Cardiac fibroblast (primary cell): Measurements from ENCODE around the gene DDX6.
"Not testable (repeated sequence)": the region's sequence is repeated elsewhere in the genome, so short reads cannot be mapped to it uniquely, and the experiment has no call there.

Experiments
- DNase-seq, 2 donors: peaks; one replicate each; pipeline versions ENCODE4 v3.0.0 to v3.0.0-alpha.2; 2010; ENCODE audit warnings: low read depth in 2 of 2
- H3K4me3 ChIP-seq, 2 donors: replicated peaks in 1 of 2; 1 replicate in 1 of 2; 2 replicates in 1 of 2; pipeline ENCODE4 v1.5.1; 2011; ENCODE audit warnings: low read depth in 2 of 2, low read length in 2 of 2, mild to moderate bottlenecking in 2 of 2, moderate library complexity in 1 of 2
- TF ChIP-seq, protein P1 (sequence below): IDR thresholded peaks from one replicate; pipeline ENCODE4 v1.5.1; 2011; ENCODE audit warnings: low read depth, mild to moderate bottlenecking, low read length, inconsistent platforms

DDX6 gene

DNA sequence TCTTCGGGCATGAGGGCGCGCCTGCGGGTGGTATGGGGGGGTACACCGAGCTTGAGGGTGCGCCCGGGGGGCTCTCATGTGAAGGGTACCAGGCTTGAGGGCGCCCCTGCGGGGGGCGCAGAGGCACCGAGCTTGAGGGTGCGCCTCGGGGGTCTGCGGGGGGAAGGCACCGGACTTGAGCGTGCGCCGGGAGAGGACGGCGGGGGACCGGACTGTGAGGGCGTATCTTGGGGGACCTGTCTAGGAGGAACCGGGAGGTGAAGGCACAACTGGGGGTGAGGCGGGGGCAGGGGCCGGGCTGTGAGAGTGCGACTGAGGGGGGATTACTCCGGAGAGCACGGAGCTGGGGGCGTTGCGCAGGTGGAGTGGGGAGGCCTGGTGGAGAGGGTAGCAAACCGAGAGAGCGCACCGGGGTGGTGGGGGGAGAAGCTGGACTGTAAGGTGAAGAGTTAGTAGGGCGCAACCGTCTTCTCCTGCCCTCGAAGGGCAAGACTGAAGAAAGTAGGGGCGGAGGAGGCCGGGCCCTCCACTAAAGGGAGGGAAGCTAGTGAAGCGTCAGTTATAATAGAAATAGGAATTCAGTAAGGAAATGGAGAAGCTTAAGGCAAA is 1.1 kb upstream of the DDX6 start:
- peak; percentile 11 to 23 for DNase-seq
- peak overlapping the region; percentile 75 to 86 for H3K4me3 ChIP-seq
- TF ChIP-seq, protein P1, sequence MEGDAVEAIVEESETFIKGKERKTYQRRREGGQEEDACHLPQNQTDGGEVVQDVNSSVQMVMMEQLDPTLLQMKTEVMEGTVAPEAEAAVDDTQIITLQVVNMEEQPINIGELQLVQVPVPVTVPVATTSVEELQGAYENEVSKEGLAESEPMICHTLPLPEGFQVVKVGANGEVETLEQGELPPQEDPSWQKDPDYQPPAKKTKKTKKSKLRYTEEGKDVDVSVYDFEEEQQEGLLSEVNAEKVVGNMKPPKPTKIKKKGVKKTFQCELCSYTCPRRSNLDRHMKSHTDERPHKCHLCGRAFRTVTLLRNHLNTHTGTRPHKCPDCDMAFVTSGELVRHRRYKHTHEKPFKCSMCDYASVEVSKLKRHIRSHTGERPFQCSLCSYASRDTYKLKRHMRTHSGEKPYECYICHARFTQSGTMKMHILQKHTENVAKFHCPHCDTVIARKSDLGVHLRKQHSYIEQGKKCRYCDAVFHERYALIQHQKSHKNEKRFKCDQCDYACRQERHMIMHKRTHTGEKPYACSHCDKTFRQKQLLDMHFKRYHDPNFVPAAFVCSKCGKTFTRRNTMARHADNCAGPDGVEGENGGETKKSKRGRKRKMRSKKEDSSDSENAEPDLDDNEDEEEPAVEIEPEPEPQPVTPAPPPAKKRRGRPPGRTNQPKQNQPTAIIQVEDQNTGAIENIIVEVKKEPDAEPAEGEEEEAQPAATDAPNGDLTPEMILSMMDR, result no peak

DNA sequence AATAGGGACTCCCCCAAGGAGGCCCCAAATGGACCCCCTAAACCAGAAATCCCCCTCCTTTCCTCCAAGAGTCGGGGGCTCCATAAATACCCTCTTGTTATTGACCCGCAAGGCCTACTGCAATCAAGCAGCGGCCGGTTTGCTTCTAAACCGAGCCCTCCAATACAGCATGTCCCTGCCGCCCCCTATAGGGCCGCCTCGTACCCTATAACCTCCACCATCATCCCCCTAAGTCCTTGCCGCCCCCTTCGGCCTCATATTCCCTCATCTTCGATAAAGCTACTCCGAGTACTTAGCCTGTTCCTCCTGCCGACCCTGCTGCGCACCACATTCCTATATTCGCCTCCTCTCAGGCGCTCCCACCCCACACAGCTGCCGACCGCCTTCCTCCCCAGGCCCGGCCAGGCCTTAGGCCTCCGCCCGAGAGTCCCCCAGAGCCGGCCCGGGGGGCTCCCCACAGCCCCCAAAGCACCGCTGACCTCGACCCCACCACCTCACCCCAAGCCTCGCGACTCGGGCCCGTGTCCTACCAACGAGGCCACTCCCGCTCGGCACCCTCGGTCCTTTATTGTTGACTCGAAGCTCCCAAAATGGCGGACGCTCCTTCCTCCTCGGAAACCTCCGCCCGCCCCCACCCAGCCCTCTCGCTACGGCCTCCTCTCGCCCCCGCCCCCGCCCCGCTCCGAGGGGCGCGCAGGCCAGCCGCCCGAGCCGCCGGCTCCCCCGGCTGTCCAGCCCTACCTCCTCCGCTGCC is 430 bp downstream of the DDX6 start:
- TF ChIP-seq, protein P1, result peak; percentile 53
- DNase-seq, result peak; percentile 66 to 69
- peak overlapping the region; percentile 75 to 86 for H3K4me3 ChIP-seq

- TF ChIP-seq, protein P1, result no peak
- DNase-seq, result peak; percentile 31 to 42
- H3K4me3 ChIP-seq, result peak overlapping the region; percentile 75 to 86
Measured at GRCh38 chr11:118789501-118790356, 1.2 kb downstream of the DDX6 start.

GRCh38 chr11:118786657-118787056 is 4.3 kb downstream of the DDX6 start:
- DNase-seq, result no peak

GRCh38 chr11:118785362-118785761 is 5.6 kb downstream of the DDX6 start:
- peak; percentile 42 to 63 for DNase-seq
- H3K4me3 ChIP-seq, result no peak overlapping the region
- TF ChIP-seq, protein P1, result no peak

More at GRCh38 chr11:118786657-118787056, 4.3 kb downstream of the DDX6 start:
- TF ChIP-seq, protein P1, result no peak
- H3K4me3 ChIP-seq, result no peak overlapping the region

DNA sequence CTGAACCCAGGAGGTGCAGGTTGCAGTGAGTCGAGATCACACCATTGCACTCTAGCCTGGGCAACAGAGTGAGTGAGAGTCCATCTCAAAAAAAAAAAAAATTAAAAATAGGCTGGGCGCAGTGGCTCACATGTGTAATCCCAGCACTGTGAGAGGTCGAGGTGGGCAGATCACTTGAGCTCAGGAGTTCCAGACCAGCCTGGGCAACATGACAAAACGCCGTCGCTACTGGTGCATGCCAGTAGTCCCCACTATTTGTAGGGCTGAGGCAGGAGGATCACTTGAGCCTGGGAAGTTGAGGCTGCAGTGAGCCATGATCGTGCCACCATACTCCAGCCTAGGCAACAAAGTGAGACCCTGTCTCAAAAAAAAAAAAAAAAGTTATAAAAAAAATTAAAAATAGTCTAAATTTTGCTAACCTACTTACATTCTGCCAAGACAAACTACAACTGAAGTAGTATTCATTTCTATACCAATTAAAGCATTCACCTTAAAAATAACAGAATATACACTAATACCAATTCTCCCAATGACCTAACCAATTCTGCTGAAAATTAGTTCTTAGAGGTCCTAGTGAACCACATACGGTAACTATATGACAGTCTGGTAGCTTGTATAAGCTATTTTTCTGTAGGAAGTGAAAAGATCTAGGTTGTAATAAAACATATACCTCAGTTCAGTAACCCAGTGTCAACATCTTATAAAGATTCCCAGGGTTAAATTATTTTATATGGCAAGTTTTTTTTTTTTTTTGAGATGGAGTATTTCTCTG is 7.1 kb downstream of the DDX6 start:
- TF ChIP-seq, protein P1, result no peak
- no peak for DNase-seq
- no peak overlapping the region for H3K4me3 ChIP-seq

GRCh38 chr11:118783324-118783723 is 7.6 kb downstream of the DDX6 start:
- not testable (repeated sequence) for DNase-seq, H3K4me3 ChIP-seq
